ENCODE results near the gene SOX14. TPM values are rescaled to one million over a fixed set of nuclear protein-coding genes. Genes with fewer than 3 reads are reported as not detected.
A peak's percentile ranks its signal among the peaks of the same experiment; 100 is the strongest.

Gene SOX14
- total RNA-seq, 3 donors from 2014 or later (not counting 1 experiment from before 2014, with no cell fraction given), result not detected

- peaks cover 0 to 7% of the 10 kb centered on the region in 2 donors for H3K27me3 Mint-ChIP-seq (ENCODE audit: low read depth in 2 of 2)
- H3K36me3 Mint-ChIP-seq, result no peaks in the 10 kb centered on the region
- no peaks in the 10 kb centered on the region for H3K4me1 Mint-ChIP-seq
- Histone ChIP-seq H3K4me3 (ENCODE audit: low read length) (no peak overlapping the region), H3K27me3 (ENCODE audit: control insufficient read depth, insufficient read depth, low read length) (no peaks in the 10 kb centered on the region), H3K27ac (ENCODE audit: low read length) (no peak overlapping the region), H3K36me3 (ENCODE audit: control insufficient read depth, insufficient read depth, low read length) (no peaks in the 10 kb centered on the region), H3K4me1 (ENCODE audit: control insufficient read depth, insufficient read depth, low read length) (no peaks in the 10 kb centered on the region), H3K9me3 (ENCODE audit: control insufficient read depth, insufficient read depth, low read length) (no peaks in the 10 kb centered on the region)
- ATAC-seq (no peak), DNase-seq (no peak)
- H3K4me3 Mint-ChIP-seq, result no peak overlapping the region
- no peak for TF ChIP-seq CTCF (IDR thresholded peaks at IDR 0.05)
- H3K9me3 Mint-ChIP-seq, result peaks cover 4 to 7% of the 10 kb centered on the region in 2 donors
- 32% methylated on average over 9 of the region's 9 CpGs for WGBS (ENCODE audit: insufficient coverage)
- intact Hi-C loops (cut with micrococcal nuclease), result no loop called here
- no peak overlapping the region for H3K27ac Mint-ChIP-seq
Observed at GRCh38 chr3:137807998-137808397, 43.9 kb downstream of the SOX14 start.

DNA sequence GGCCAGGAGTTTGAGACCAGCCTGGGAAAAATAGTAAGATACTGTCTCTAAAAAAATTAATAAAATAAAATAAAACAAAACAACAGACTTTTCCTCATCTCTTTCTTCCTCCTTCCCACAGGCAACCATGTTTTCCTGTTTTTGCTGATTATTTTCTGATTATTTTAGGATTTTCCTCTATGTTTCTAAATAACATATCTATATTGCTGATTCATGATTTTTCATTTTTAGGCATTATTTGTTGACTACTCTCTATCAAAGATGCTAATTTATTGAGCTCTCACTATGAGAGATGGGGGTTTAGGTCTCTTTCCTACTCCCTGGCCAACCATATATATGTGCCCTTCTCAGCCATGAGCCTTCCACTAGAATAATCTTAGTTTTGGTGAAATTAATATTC lies 45.4 kb downstream of the SOX14 start:
- Mint-ChIP-seq H3K36me3 (no peaks in the 10 kb centered on the region), H3K27ac (no peak overlapping the region), H3K4me3 (no peak overlapping the region), H3K4me1 (no peaks in the 10 kb centered on the region), H3K9me3 (peaks cover 2 to 3% of the 10 kb centered on the region in 2 donors), H3K27me3 (ENCODE audit: low read depth in 2 of 2) (peaks cover 0 to 7% of the 10 kb centered on the region in 2 donors)
- H3K4me1 ChIP-seq (ENCODE audit: control insufficient read depth, insufficient read depth, low read length), result no peaks in the 10 kb centered on the region
- H3K27me3 ChIP-seq (ENCODE audit: control insufficient read depth, insufficient read depth, low read length), result no peaks in the 10 kb centered on the region
- H3K27ac ChIP-seq (ENCODE audit: low read length), result no peak overlapping the region
- no peak overlapping the region for H3K4me3 ChIP-seq (ENCODE audit: low read length)
- ATAC-seq (no peak), DNase-seq (no peak)
- no peaks in the 10 kb centered on the region for H3K9me3 ChIP-seq (ENCODE audit: control insufficient read depth, insufficient read depth, low read length)
- no peak for TF ChIP-seq CTCF (IDR thresholded peaks at IDR 0.05)
- intact Hi-C loops (cut with micrococcal nuclease), result no loop called here
- no peaks in the 10 kb centered on the region for H3K36me3 ChIP-seq (ENCODE audit: control insufficient read depth, insufficient read depth, low read length)

DNA sequence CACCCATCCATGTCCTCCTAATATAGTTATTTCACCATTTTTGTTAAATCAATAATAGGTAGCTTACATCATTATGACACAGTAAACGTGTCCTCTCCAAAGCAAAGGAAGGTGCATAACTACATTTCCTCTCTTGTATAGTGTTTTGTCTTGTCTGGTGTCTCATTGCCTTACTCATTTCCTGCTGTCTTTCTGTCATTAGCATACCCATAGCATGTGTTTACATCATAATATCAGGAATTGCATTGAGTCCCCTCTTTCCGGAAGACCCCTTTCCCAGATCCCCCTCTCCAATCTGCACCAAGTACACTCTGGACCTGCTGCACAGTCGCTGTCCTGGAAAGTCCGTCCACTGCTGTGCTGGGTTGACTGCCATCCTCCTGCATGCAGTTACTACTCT lies 47.9 kb downstream of the SOX14 start:
- H3K27me3 ChIP-seq (ENCODE audit: control insufficient read depth, insufficient read depth, low read length), result no peaks in the 10 kb centered on the region
- no peak for TF ChIP-seq CTCF (IDR thresholded peaks at IDR 0.05)
- no peaks in the 10 kb centered on the region for H3K36me3 ChIP-seq (ENCODE audit: control insufficient read depth, insufficient read depth, low read length)
- Mint-ChIP-seq H3K27ac (no peak overlapping the region), H3K36me3 (no peaks in the 10 kb centered on the region), H3K9me3 (peaks cover 2 to 3% of the 10 kb centered on the region in 2 donors), H3K4me3 (no peak overlapping the region), H3K4me1 (no peaks in the 10 kb centered on the region), H3K27me3 (ENCODE audit: low read depth in 2 of 2) (peaks cover 0 to 7% of the 10 kb centered on the region in 2 donors)
- WGBS (ENCODE audit: insufficient coverage), result 46% methylated on average over 3 of the region's 4 CpGs
- no peaks in the 10 kb centered on the region for H3K4me1 ChIP-seq (ENCODE audit: control insufficient read depth, insufficient read depth, low read length)
- no peak for DNase-seq
- no peak overlapping the region for H3K27ac ChIP-seq (ENCODE audit: low read length)
- H3K4me3 ChIP-seq (ENCODE audit: low read length), result no peak overlapping the region
- peak in 1 of 3 donors; percentile 30 for ATAC-seq
- no peaks in the 10 kb centered on the region for H3K9me3 ChIP-seq (ENCODE audit: control insufficient read depth, insufficient read depth, low read length)
- intact Hi-C loops (cut with micrococcal nuclease), result no loop called here

DNA sequence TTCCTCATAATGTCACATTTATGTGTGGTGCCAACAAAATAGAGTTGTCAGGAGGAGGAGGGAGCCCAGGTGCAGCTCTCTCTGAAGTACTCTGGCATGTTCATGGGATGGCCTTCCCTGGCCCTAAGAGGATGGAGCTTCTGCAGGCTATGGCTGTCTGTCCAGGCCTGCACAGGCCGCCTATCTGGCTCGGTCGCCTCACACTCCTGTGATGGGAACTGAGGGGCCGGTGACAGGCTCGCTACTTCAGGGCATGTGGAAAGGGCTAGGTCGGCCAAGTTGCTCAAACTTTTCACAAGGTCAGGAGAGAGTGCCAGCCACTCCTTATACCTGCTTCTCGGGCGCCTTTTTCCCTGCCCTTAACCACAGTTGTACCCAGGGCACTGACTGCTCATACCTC lies 51.1 kb downstream of the SOX14 start:
- Histone ChIP-seq H3K36me3 (ENCODE audit: control insufficient read depth, insufficient read depth, low read length) (no peaks in the 10 kb centered on the region), H3K9me3 (ENCODE audit: control insufficient read depth, insufficient read depth, low read length) (no peaks in the 10 kb centered on the region), H3K27ac (ENCODE audit: low read length) (no peak overlapping the region), H3K4me1 (ENCODE audit: control insufficient read depth, insufficient read depth, low read length) (no peaks in the 10 kb centered on the region), H3K27me3 (ENCODE audit: control insufficient read depth, insufficient read depth, low read length) (no peaks in the 10 kb centered on the region), H3K4me3 (ENCODE audit: low read length) (no peak overlapping the region)
- WGBS (ENCODE audit: insufficient coverage), result 90% methylated on average over 8 of the region's 8 CpGs
- Mint-ChIP-seq H3K4me3 (no peak overlapping the region), H3K9me3 (peaks cover 0 to 3% of the 10 kb centered on the region in 2 donors), H3K27ac (no peak overlapping the region), H3K4me1 (no peaks in the 10 kb centered on the region), H3K36me3 (no peaks in the 10 kb centered on the region), H3K27me3 (ENCODE audit: low read depth in 2 of 2) (peaks cover 0 to 1% of the 10 kb centered on the region in 2 donors)
- DNase-seq (no peak), ATAC-seq (no peak)
- intact Hi-C loops (cut with micrococcal nuclease), result no loop called here
- TF ChIP-seq CTCF (IDR thresholded peaks at IDR 0.05), result no peak
